Thymus (tissue), 11 donors: Measurements from ENCODE around the gene NUDT5. TPM values are rescaled to one million over a fixed set of nuclear protein-coding genes. Genes with fewer than 3 reads are reported as not detected.

Experiments used
- DNase-seq, 9 donors: peaks; one replicate each; pipeline ENCODE4 v3.0.0-alpha.2; 2013; ENCODE audit warnings: low spot score in 9 of 9, low read depth in 6 of 9, missing footprints in 1 of 9
- H3K27ac ChIP-seq, 2 donors: one replicate each; pipeline ENCODE4 v1.5.1; 2013; ENCODE audit warnings: control low read depth in 1 of 2, low read depth in 1 of 2, low read length in 1 of 2, mild to moderate bottlenecking in 1 of 2, moderate library complexity in 1 of 2
- H3K27me3 ChIP-seq, 2 donors: one replicate each; pipeline ENCODE4 v1.5.1; 2013; ENCODE audit warnings: low read length in 1 of 2; ENCODE audit not compliant: control insufficient read depth in 2 of 2, insufficient read depth in 1 of 2
- H3K36me3 ChIP-seq, 2 donors: one replicate each; pipeline ENCODE4 v1.5.1; 2013; ENCODE audit warnings: low read length in 1 of 2, mild to moderate bottlenecking in 1 of 2, moderate library complexity in 1 of 2; ENCODE audit not compliant: control insufficient read depth in 2 of 2, insufficient read depth in 2 of 2
- H3K4me1 ChIP-seq, 2 donors: one replicate each; pipeline ENCODE4 v1.5.1; 2013; ENCODE audit warnings: low read length in 2 of 2; ENCODE audit not compliant: control insufficient read depth in 2 of 2, insufficient read depth in 2 of 2
- H3K4me3 ChIP-seq, 2 donors: one replicate each; pipeline ENCODE4 v1.5.1; 2013; ENCODE audit warnings: low read length in 2 of 2, control low read depth in 1 of 2, mild to moderate bottlenecking in 1 of 2
- H3K9me3 ChIP-seq, 2 donors: one replicate each; pipeline ENCODE4 v1.5.1; 2013; ENCODE audit warnings: low read length in 1 of 2, mild to moderate bottlenecking in 1 of 2; ENCODE audit not compliant: control insufficient read depth in 2 of 2, insufficient read depth in 1 of 2
- WGBS: extraction: QIAGEN DNeasy Blood & Tissue Kit; methylation state at CpG from one replicate; pipeline ENCODE4 v1.1.7; 2013; 5-methylcytosine and 5-hydroxymethylcytosine counted together
- polyA plus RNA-seq: library from polyadenylated mRNA; stranded (reverse); fragments of 200-250 nt; gene quantifications from one replicate; pipeline ENCODE4 v1.2.3, GENCODE V29; 2013
- total RNA-seq: library from RNA; stranded (reverse); fragments of 120-200 nt; gene quantifications from one replicate; pipeline ENCODE4 v1.2.4, GENCODE V29; 2013
- donor health status: healthy.

The NUDT5 gene
- total and polyA plus RNA-seq, 2 donors, result 47.2 to 120 TPM

DNA sequence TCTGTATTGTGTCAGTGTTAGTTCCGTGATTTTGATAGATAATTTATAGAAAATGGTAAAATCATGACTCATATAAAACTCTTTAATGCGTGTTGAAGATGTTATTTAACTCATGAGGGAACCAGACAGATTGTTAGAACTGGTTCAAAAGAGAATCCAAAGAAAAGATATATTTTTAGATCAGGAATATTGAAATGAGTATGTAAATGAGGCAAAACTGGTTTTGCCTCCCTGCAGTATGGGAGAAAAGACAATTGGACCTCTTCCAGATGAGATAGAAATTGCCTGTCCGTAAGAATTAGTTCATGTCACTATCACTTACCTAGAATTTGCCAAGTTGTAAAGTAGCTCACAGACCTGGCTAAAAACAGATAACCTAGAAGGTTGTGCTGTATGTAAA lies 17.9 kb upstream of the NUDT5 start:
- WGBS, result 78% methylated on average over 3 of the region's 3 CpGs
- peaks cover 20 to 59% of the 10 kb centered on the region in 2 donors for H3K36me3 ChIP-seq
- DNase-seq, result no peak
- H3K27me3 ChIP-seq, result no peaks in the 10 kb centered on the region
- H3K4me3 ChIP-seq, result no peak overlapping the region
- H3K27ac ChIP-seq, result no peak overlapping the region
- H3K9me3 ChIP-seq, result peaks cover 0 to 5% of the 10 kb centered on the region in 2 donors
- H3K4me1 ChIP-seq, result no peaks in the 10 kb centered on the region

GRCh38 chr10:12212454-12212853 lies 16.8 kb upstream of the NUDT5 start:
- DNase-seq, result no peak
- Histone ChIP-seq H3K4me1 (no peaks in the 10 kb centered on the region), H3K4me3 (no peak overlapping the region), H3K27ac (no peak overlapping the region), H3K27me3 (no peaks in the 10 kb centered on the region), H3K9me3 (peaks cover 0 to 5% of the 10 kb centered on the region in 2 donors), H3K36me3 (peaks cover 18 to 61% of the 10 kb centered on the region in 2 donors)
- WGBS, result 91% methylated on average over 3 of the region's 3 CpGs

DNA sequence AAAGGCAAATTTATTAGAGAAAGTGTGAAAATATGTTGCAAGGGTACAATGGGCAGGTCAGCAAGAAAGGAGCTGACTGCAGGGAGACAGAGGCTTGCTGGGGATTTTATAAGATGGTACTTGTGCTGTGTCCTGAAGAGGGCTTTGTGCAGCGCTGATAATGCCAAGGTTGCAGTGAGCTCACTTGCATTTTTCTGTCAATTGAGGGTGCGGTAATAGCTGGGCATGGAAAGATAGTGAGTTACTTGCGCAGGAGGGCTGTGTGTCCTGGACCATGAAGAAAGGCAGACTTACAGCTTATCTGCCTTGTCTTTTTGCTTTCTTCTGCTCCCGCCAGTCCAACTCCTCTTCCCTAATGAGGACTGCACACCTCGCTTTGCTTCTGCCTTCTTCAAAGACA lies 12.8 kb upstream of the NUDT5 start:
- no peaks in the 10 kb centered on the region for H3K27me3 ChIP-seq
- no peak overlapping the region for H3K4me3 ChIP-seq
- WGBS, result 95% methylated on average over 5 of the region's 5 CpGs
- no peak overlapping the region for H3K27ac ChIP-seq
- H3K9me3 ChIP-seq, result peaks cover 0 to 5% of the 10 kb centered on the region in 2 donors
- DNase-seq, result no peak
- no peaks in the 10 kb centered on the region for H3K4me1 ChIP-seq
- peaks cover 18 to 61% of the 10 kb centered on the region in 2 donors for H3K36me3 ChIP-seq

GRCh38 chr10:12207114-12207513 lies 11.4 kb upstream of the NUDT5 start:
- DNase-seq, result no peak
- H3K27me3 ChIP-seq, result no peaks in the 10 kb centered on the region
- H3K4me1 ChIP-seq, result peaks cover 6 to 10% of the 10 kb centered on the region in 2 donors
- H3K36me3 ChIP-seq, result peaks cover 20 to 60% of the 10 kb centered on the region in 2 donors
- no peak overlapping the region for H3K27ac ChIP-seq
- peaks cover 0 to 5% of the 10 kb centered on the region in 2 donors for H3K9me3 ChIP-seq
- 91% methylated on average over 3 of the region's 3 CpGs for WGBS
- no peak overlapping the region for H3K4me3 ChIP-seq

DNA sequence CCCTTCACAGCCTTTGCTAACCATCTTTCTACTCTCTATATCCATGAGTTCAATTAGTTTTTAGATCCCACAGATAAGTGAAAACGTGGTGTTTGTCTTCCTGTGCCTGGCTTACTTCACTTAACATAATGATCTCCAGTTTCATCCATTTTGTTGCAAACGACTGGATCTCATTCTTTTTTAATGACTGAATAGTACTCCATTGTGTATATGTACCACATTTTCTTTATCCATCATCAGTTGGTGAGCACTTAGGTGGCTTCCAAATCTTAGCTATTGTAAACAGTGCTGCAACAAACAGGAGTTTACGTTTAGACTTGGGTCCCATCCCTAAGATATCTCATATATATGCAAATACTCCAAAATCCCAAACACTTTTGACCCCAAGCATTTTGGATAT lies 9.4 kb upstream of the NUDT5 start:
- Histone ChIP-seq H3K4me1 (peaks cover 20 to 21% of the 10 kb centered on the region in 2 donors), H3K27me3 (no peaks in the 10 kb centered on the region), H3K9me3 (no peaks in the 10 kb centered on the region), H3K4me3 (no peak overlapping the region), H3K36me3 (peaks cover 18 to 45% of the 10 kb centered on the region in 2 donors), H3K27ac (no peak overlapping the region)
- DNase-seq, result no peak
- 82% methylated on average over 3 of the region's 3 CpGs for WGBS

- H3K4me1 ChIP-seq, result peaks cover 20 to 26% of the 10 kb centered on the region in 2 donors
- H3K27ac ChIP-seq, result peak overlapping the region in 1 of 2 donors; percentile 4
- H3K27me3 ChIP-seq, result no peaks in the 10 kb centered on the region
- no peak overlapping the region for H3K4me3 ChIP-seq
- peak in 4 of 9 donors; percentile 19 to 65 (median 45) for DNase-seq
- WGBS, result 30% methylated on average over 5 of the region's 5 CpGs
- H3K9me3 ChIP-seq, result no peaks in the 10 kb centered on the region
- H3K36me3 ChIP-seq, result peaks cover 9 to 38% of the 10 kb centered on the region in 2 donors
These were observed 6.5 kb upstream of the NUDT5 start for GRCh38 chr10:12202226-12202625.

DNA sequence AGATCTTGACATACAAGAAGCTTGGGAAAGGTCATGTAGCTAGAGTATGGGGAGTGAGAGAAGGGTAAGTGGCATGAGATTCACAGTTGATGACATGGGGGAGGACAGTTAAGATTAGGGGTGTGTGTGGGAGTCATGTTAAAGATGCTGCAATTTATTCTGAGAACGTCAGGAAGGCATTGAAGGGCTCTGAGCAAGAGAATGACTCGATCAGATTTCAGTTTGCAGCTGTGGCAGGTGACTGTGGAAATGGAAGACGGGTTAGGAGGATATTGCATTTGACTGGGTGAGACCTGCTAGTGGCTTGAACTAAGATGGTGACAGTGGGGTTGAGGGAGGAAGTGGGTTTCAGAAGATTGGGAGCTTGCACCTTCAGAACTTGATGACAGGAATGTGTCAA lies 5.9 kb upstream of the NUDT5 start:
- Histone ChIP-seq H3K4me1 (peaks cover 20 to 27% of the 10 kb centered on the region in 2 donors), H3K27me3 (no peaks in the 10 kb centered on the region), H3K9me3 (no peaks in the 10 kb centered on the region), H3K4me3 (no peak overlapping the region), H3K27ac (peak overlapping the region in 1 of 2 donors; percentile 55), H3K36me3 (peaks cover 9 to 38% of the 10 kb centered on the region in 2 donors)
- WGBS, result 27% methylated on average over 3 of the region's 3 CpGs
- peak in 4 of 9 donors; percentile 21 to 81 (median 58) for DNase-seq

DNA sequence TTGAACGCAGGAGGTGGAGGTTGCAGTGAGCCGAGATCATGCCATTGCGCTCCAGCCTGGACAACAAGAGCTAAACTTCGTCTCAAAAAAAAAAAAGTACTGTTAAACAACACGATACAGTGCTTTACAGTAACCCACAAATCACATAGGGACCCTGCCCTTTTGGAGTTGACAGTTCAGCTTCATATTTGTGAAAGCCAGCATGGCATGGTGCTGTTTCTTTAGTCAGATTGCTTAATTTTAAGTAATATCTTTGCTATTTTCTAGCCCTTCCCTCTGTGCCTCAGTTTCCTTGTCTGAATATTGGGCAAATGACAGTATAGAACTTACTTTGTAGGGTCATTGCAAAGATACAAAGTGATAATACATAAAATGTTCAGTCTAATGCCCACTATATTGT lies 5.2 kb upstream of the NUDT5 start:
- WGBS, result 97% methylated on average over 5 of the region's 5 CpGs
- Histone ChIP-seq H3K4me1 (peaks cover 20 to 27% of the 10 kb centered on the region in 2 donors), H3K27me3 (no peaks in the 10 kb centered on the region), H3K4me3 (no peak overlapping the region), H3K9me3 (no peaks in the 10 kb centered on the region), H3K36me3 (peaks cover 9 to 38% of the 10 kb centered on the region in 2 donors), H3K27ac (no peak overlapping the region)
- DNase-seq, result no peak

- WGBS, result 91% methylated on average over 2 of the region's 2 CpGs
- Histone ChIP-seq H3K4me1 (peaks cover 29 to 36% of the 10 kb centered on the region in 2 donors), H3K36me3 (peaks cover 9 to 19% of the 10 kb centered on the region in 2 donors), H3K4me3 (no peak overlapping the region), H3K27me3 (no peaks in the 10 kb centered on the region), H3K9me3 (no peaks in the 10 kb centered on the region), H3K27ac (no peak overlapping the region)
- DNase-seq, result no peak
These were observed 2.5 kb upstream of the NUDT5 start for GRCh38 chr10:12198156-12198555.
